Measurements from ENCODE around the gene ERCC6L2. TPM values are rescaled to one million over a fixed set of nuclear protein-coding genes. Genes with fewer than 3 reads are reported as not detected.

The ERCC6L2 gene
- polyA plus RNA-seq, 1 donor from 2014 or later = 72.6 TPM

DNA sequence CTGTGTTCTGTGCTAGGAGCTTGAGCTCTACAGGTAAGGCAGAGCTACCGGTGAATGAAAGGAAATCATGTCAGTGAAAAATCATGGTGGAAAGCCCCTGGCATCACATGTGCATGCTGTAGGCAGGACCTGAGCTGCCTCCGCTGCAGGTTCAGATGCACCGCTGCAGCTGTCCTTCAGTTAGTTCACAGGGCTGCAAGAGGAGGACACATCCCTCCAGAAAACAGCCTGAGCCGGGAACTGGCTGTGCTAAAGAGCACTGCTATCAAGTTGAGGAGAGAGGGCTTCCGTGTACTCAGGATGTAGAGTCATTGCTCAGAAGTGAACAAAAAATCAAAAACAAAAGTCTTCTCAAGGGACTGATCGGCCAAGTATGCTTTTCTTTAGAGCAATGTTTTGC is 138.6 kb downstream of the ERCC6L2 start:
- H2AFZ ChIP-seq (ENCODE audit: low read depth, low read length) = no peak overlapping the region
- no peak overlapping the region for H3K4me3 ChIP-seq (ENCODE audit: low read length)
- no peaks in the 10 kb centered on the region for H3K9me3 ChIP-seq (ENCODE audit: low read length)
- no peaks in the 10 kb centered on the region for H3K9me2 ChIP-seq (ENCODE audit: insufficient read depth, low read length)
- H3K27ac ChIP-seq (ENCODE audit: low read length) = no peak overlapping the region
- no peaks in the 10 kb centered on the region for H4K20me1 ChIP-seq (ENCODE audit: insufficient read depth)
- no peak overlapping the region for H3K4me2 ChIP-seq (ENCODE audit: low read length)
- H3K27me3 ChIP-seq (ENCODE audit: insufficient read depth, low read depth, low read length) = no peaks in the 10 kb centered on the region
- no peak overlapping the region for H3K9ac ChIP-seq (ENCODE audit: low read length)
- no peak for TF ChIP-seq TAF1 (IDR thresholded peaks at IDR 0.05; ENCODE audit: low read depth)
- TF ChIP-seq, protein P1, sequence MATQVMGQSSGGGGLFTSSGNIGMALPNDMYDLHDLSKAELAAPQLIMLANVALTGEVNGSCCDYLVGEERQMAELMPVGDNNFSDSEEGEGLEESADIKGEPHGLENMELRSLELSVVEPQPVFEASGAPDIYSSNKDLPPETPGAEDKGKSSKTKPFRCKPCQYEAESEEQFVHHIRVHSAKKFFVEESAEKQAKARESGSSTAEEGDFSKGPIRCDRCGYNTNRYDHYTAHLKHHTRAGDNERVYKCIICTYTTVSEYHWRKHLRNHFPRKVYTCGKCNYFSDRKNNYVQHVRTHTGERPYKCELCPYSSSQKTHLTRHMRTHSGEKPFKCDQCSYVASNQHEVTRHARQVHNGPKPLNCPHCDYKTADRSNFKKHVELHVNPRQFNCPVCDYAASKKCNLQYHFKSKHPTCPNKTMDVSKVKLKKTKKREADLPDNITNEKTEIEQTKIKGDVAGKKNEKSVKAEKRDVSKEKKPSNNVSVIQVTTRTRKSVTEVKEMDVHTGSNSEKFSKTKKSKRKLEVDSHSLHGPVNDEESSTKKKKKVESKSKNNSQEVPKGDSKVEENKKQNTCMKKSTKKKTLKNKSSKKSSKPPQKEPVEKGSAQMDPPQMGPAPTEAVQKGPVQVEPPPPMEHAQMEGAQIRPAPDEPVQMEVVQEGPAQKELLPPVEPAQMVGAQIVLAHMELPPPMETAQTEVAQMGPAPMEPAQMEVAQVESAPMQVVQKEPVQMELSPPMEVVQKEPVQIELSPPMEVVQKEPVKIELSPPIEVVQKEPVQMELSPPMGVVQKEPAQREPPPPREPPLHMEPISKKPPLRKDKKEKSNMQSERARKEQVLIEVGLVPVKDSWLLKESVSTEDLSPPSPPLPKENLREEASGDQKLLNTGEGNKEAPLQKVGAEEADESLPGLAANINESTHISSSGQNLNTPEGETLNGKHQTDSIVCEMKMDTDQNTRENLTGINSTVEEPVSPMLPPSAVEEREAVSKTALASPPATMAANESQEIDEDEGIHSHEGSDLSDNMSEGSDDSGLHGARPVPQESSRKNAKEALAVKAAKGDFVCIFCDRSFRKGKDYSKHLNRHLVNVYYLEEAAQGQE (IDR thresholded peaks at IDR 0.05; ENCODE audit: borderline replicate concordance) = no peak
- TF ChIP-seq SMC3 (conservative IDR thresholded peaks at IDR 0.05; ENCODE audit: poor library complexity) = no peak
- TF ChIP-seq MXI1 (conservative IDR thresholded peaks at IDR 0.05; ENCODE audit: poor library complexity, severe bottlenecking) = no peak
- no peak for TF ChIP-seq POLR2AphosphoS5 (IDR thresholded peaks at IDR 0.05)
- TF ChIP-seq, protein P2, sequence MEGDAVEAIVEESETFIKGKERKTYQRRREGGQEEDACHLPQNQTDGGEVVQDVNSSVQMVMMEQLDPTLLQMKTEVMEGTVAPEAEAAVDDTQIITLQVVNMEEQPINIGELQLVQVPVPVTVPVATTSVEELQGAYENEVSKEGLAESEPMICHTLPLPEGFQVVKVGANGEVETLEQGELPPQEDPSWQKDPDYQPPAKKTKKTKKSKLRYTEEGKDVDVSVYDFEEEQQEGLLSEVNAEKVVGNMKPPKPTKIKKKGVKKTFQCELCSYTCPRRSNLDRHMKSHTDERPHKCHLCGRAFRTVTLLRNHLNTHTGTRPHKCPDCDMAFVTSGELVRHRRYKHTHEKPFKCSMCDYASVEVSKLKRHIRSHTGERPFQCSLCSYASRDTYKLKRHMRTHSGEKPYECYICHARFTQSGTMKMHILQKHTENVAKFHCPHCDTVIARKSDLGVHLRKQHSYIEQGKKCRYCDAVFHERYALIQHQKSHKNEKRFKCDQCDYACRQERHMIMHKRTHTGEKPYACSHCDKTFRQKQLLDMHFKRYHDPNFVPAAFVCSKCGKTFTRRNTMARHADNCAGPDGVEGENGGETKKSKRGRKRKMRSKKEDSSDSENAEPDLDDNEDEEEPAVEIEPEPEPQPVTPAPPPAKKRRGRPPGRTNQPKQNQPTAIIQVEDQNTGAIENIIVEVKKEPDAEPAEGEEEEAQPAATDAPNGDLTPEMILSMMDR (IDR thresholded peaks at IDR 0.05; ENCODE audit: poor library complexity, severe bottlenecking) = no peak
- TF ChIP-seq EZH2 (IDR thresholded peaks at IDR 0.05; ENCODE audit: borderline replicate concordance, insufficient read depth, low read length, poor library complexity, severe bottlenecking) = no peak
- no peak for TF ChIP-seq RAD21 (conservative IDR thresholded peaks at IDR 0.05)
- no peak for TF ChIP-seq EP300 (conservative IDR thresholded peaks at IDR 0.05; ENCODE audit: poor library complexity, severe bottlenecking)
- no peaks in the 10 kb centered on the region for H3K79me2 ChIP-seq (replicated peaks; ENCODE audit: insufficient read depth, low read length)
- H3K36me3 ChIP-seq (ENCODE audit: insufficient read depth, low read length) = no peaks in the 10 kb centered on the region
- no peaks in the 10 kb centered on the region for H3F3A ChIP-seq (ENCODE audit: insufficient read depth, low read length, poor library complexity, severe bottlenecking)

DNA sequence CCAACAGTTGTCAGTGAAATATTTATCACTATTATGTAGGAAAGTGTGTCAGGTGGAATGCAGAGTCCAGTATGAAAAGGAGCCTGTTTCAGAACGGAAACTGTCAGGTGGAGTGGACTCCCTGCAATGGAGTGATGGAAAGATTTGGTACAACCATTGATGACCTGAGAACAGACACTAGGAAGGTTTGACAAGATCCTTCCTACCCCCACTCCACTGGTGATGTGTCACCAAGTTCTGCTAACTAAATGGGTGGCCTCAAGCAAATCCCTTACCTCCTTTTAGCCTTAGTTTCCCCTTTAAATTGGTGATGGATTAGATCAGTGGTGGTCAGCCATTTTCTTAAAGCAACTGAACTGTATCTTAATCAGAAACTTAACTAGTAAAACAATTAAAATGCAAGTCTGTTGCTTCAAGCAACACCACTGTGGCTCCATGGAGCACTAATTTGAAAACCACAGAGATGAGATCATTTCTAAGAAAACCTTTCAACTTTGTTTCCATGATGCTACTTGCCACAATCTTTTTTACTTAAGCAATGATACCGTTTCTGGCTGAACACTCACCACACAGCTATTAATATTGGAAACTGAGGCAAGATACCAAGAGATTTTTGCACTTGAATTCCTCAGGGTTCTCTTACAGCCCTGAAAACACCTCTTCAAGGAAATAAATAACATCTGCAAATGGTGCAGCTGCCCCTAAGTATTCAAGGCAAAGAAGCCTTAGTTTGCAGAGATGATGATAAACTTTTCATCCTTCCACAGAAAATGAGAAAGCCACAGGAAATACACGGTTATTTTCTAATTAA is 140.6 kb downstream of the ERCC6L2 start:
- TF ChIP-seq EP300 (conservative IDR thresholded peaks at IDR 0.05; ENCODE audit: poor library complexity, severe bottlenecking) (no peak), RAD21 (conservative IDR thresholded peaks at IDR 0.05) (no peak), SMC3 (conservative IDR thresholded peaks at IDR 0.05; ENCODE audit: poor library complexity) (no peak), POLR2AphosphoS5 (IDR thresholded peaks at IDR 0.05) (no peak), MXI1 (conservative IDR thresholded peaks at IDR 0.05; ENCODE audit: poor library complexity, severe bottlenecking) (no peak), EZH2 (IDR thresholded peaks at IDR 0.05; ENCODE audit: borderline replicate concordance, insufficient read depth, low read length, poor library complexity, severe bottlenecking) (no peak), TAF1 (IDR thresholded peaks at IDR 0.05; ENCODE audit: low read depth) (no peak)
- TF ChIP-seq, protein P2 (IDR thresholded peaks at IDR 0.05; ENCODE audit: poor library complexity, severe bottlenecking) = no peak
- TF ChIP-seq, protein P1 (IDR thresholded peaks at IDR 0.05; ENCODE audit: borderline replicate concordance) = no peak
- Histone ChIP-seq H4K20me1 (ENCODE audit: insufficient read depth) (no peaks in the 10 kb centered on the region), H3K9ac (ENCODE audit: low read length) (no peak overlapping the region), H3K9me3 (ENCODE audit: low read length) (no peaks in the 10 kb centered on the region), H3K4me2 (ENCODE audit: low read length) (no peak overlapping the region), H3F3A (ENCODE audit: insufficient read depth, low read length, poor library complexity, severe bottlenecking) (no peaks in the 10 kb centered on the region), H3K36me3 (ENCODE audit: insufficient read depth, low read length) (no peaks in the 10 kb centered on the region), H3K27ac (ENCODE audit: low read length) (no peak overlapping the region), H3K9me2 (ENCODE audit: insufficient read depth, low read length) (no peaks in the 10 kb centered on the region), H2AFZ (ENCODE audit: low read depth, low read length) (no peak overlapping the region), H3K27me3 (ENCODE audit: insufficient read depth, low read depth, low read length) (peaks cover 18% of the 10 kb centered on the region), H3K4me3 (ENCODE audit: low read length) (no peak overlapping the region), H3K79me2 (replicated peaks; ENCODE audit: insufficient read depth, low read length) (no peaks in the 10 kb centered on the region)

Measured in neural cell (in vitro differentiated cells).